ENCODE results near the gene SLC12A2. TPM values are rescaled to one million over a fixed set of nuclear protein-coding genes. Genes with fewer than 3 reads are reported as not detected.

Gene SLC12A2
- total and polyA plus RNA-seq, 2 experiments from 2014 or later, result 8.1 to 21.3 TPM

GRCh38 chr5:128208436-128208835 lies 124.9 kb downstream of the SLC12A2 start:
- Histone ChIP-seq H3F3A (replicated peaks; ENCODE audit: low read depth) (no peaks in the 10 kb centered on the region), H4K20me1 (replicated peaks; ENCODE audit: insufficient read depth) (no peaks in the 10 kb centered on the region), H3K79me2 (replicated peaks; ENCODE audit: insufficient read depth) (no peaks in the 10 kb centered on the region), H2AFZ (no peak overlapping the region), H3K36me3 (ENCODE audit: insufficient read depth) (no peaks in the 10 kb centered on the region), H3K4me2 (no peak overlapping the region), H3K9me2 (ENCODE audit: insufficient read depth) (no peaks in the 10 kb centered on the region), H3K4me1 (ENCODE audit: insufficient read depth) (no peaks in the 10 kb centered on the region), H3K4me3 (no peak overlapping the region), H3K27ac (ENCODE audit: low read depth) (no peak overlapping the region), H3K27me3 (ENCODE audit: insufficient read depth) (no peaks in the 10 kb centered on the region)
- no peak for DNase-seq (ENCODE audit: low spot score)
- no peak for TF ChIP-seq ZNF114 (CRISPR knock-in tag; IDR thresholded peaks at IDR 0.05)
- TF ChIP-seq CTCF (conservative IDR thresholded peaks at IDR 0.05; ENCODE audit: low read depth in 2 of 2), result no peak
- no peak for TF ChIP-seq CREB1 (CRISPR knock-in tag; IDR thresholded peaks at IDR 0.05; ENCODE audit: low read depth)
- TF ChIP-seq EZH2phosphoT487 (IDR thresholded peaks at IDR 0.05; ENCODE audit: unreplicated experiment), result no peak
- Mint-ChIP-seq H3K9me3 (no peaks in the 10 kb centered on the region), H3K4me3 (no peak overlapping the region), H3K36me3 (ENCODE audit: low read depth) (no peaks in the 10 kb centered on the region), H3K4me1 (no peaks in the 10 kb centered on the region), H3K27ac (no peak overlapping the region), H3K27me3 (ENCODE audit: insufficient read depth, low read depth, poor library complexity) (no peaks in the 10 kb centered on the region)
- ATAC-seq, result no peak

GRCh38 chr5:128212191-128212806 lies 128.7 kb downstream of the SLC12A2 start:
- Histone ChIP-seq H3K4me3 (no peak overlapping the region), H3K4me2 (no peak overlapping the region), H3K27ac (ENCODE audit: low read depth) (no peak overlapping the region), H3K36me3 (ENCODE audit: insufficient read depth) (no peaks in the 10 kb centered on the region), H3K27me3 (ENCODE audit: insufficient read depth) (no peaks in the 10 kb centered on the region), H3F3A (replicated peaks; ENCODE audit: low read depth) (no peaks in the 10 kb centered on the region), H3K4me1 (ENCODE audit: insufficient read depth) (no peaks in the 10 kb centered on the region), H3K79me2 (replicated peaks; ENCODE audit: insufficient read depth) (no peaks in the 10 kb centered on the region), H2AFZ (0 out of 2 replicates have a peak overlapping the region, but pooled peaks have one; percentile 40), H3K9me2 (ENCODE audit: insufficient read depth) (0 out of 2 replicates have a peak, but pooled peaks cover under 1% of the 10 kb centered on the region), H4K20me1 (replicated peaks; ENCODE audit: insufficient read depth) (no peaks in the 10 kb centered on the region)
- no peak for DNase-seq (ENCODE audit: low spot score)
- TF ChIP-seq POLR2AphosphoS5 (IDR thresholded peaks at IDR 0.05; ENCODE audit: low read depth) (no peak), CTCF (conservative IDR thresholded peaks at IDR 0.05; ENCODE audit: low read depth in 2 of 2) (no peak)
- TF ChIP-seq, protein P1, sequence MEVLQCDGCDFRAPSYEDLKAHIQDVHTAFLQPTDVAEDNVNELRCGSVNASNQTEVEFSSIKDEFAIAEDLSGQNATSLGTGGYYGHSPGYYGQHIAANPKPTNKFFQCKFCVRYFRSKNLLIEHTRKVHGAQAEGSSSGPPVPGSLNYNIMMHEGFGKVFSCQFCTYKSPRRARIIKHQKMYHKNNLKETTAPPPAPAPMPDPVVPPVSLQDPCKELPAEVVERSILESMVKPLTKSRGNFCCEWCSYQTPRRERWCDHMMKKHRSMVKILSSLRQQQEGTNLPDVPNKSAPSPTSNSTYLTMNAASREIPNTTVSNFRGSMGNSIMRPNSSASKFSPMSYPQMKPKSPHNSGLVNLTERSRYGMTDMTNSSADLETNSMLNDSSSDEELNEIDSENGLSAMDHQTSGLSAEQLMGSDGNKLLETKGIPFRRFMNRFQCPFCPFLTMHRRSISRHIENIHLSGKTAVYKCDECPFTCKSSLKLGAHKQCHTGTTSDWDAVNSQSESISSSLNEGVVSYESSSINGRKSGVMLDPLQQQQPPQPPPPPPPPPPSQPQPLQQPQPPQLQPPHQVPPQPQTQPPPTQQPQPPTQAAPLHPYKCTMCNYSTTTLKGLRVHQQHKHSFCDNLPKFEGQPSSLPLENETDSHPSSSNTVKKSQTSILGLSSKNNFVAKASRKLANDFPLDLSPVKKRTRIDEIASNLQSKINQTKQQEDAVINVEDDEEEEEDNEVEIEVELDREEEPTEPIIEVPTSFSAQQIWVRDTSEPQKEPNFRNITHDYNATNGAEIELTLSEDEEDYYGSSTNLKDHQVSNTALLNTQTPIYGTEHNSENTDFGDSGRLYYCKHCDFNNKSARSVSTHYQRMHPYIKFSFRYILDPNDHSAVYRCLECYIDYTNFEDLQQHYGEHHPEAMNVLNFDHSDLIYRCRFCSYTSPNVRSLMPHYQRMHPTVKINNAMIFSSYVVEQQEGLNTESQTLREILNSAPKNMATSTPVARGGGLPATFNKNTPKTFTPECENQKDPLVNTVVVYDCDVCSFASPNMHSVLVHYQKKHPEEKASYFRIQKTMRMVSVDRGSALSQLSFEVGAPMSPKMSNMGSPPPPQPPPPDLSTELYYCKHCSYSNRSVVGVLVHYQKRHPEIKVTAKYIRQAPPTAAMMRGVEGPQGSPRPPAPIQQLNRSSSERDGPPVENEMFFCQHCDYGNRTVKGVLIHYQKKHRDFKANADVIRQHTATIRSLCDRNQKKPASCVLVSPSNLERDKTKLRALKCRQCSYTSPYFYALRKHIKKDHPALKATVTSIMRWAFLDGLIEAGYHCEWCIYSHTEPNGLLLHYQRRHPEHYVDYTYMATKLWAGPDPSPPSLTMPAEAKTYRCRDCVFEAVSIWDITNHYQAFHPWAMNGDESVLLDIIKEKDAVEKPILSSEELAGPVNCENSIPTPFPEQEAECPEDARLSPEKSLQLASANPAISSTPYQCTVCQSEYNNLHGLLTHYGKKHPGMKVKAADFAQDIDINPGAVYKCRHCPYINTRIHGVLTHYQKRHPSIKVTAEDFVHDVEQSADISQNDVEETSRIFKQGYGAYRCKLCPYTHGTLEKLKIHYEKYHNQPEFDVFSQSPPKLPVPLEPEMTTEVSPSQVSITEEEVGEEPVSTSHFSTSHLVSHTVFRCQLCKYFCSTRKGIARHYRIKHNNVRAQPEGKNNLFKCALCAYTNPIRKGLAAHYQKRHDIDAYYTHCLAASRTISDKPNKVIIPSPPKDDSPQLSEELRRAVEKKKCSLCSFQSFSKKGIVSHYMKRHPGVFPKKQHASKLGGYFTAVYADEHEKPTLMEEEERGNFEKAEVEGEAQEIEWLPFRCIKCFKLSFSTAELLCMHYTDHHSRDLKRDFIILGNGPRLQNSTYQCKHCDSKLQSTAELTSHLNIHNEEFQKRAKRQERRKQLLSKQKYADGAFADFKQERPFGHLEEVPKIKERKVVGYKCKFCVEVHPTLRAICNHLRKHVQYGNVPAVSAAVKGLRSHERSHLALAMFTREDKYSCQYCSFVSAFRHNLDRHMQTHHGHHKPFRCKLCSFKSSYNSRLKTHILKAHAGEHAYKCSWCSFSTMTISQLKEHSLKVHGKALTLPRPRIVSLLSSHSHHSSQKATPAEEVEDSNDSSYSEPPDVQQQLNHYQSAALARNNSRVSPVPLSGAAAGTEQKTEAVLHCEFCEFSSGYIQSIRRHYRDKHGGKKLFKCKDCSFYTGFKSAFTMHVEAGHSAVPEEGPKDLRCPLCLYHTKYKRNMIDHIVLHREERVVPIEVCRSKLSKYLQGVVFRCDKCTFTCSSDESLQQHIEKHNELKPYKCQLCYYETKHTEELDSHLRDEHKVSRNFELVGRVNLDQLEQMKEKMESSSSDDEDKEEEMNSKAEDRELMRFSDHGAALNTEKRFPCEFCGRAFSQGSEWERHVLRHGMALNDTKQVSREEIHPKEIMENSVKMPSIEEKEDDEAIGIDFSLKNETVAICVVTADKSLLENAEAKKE (CRISPR knock-in tag; IDR thresholded peaks at IDR 0.05), result no peak
- H3K36me3 Mint-ChIP-seq (ENCODE audit: low read depth), result no peaks in the 10 kb centered on the region
- no peaks in the 10 kb centered on the region for H3K9me3 Mint-ChIP-seq
- no peak for ATAC-seq
- no peaks in the 10 kb centered on the region for H3K4me1 Mint-ChIP-seq
- H3K4me3 Mint-ChIP-seq, result no peak overlapping the region
- H3K27ac Mint-ChIP-seq, result no peak overlapping the region
- H3K27me3 Mint-ChIP-seq (ENCODE audit: insufficient read depth, low read depth, poor library complexity), result peaks cover 2% of the 10 kb centered on the region

Measured in GM23338 (cell line).